ENCODE results near the gene ERGIC1.
A peak's percentile ranks its signal among the peaks of the same experiment; 100 is the strongest.

Gene ERGIC1

GRCh38 chr5:172942556-172942955 is 108.5 kb downstream of the ERGIC1 start:
- TF ChIP-seq CTCF (IDR thresholded peaks at IDR 0.05), result no peak
- Mint-ChIP-seq H3K27ac (peak overlapping the region; percentile 93), H3K4me1 (peaks cover 52% of the 10 kb centered on the region), H3K27me3 (ENCODE audit: low read depth, poor library complexity) (no peaks in the 10 kb centered on the region), H3K9me3 (no peaks in the 10 kb centered on the region), H3K4me3 (no peak overlapping the region), H3K36me3 (ENCODE audit: low read depth) (peaks cover 43% of the 10 kb centered on the region)
- DNase-seq, result no peak

GRCh38 chr5:172943283-172943841 is 109.3 kb downstream of the ERGIC1 start:
- Mint-ChIP-seq H3K36me3 (ENCODE audit: low read depth) (peaks cover 42% of the 10 kb centered on the region), H3K27me3 (ENCODE audit: low read depth, poor library complexity) (no peaks in the 10 kb centered on the region), H3K4me3 (no peak overlapping the region), H3K27ac (peak overlapping the region; percentile 89), H3K9me3 (no peaks in the 10 kb centered on the region), H3K4me1 (peaks cover 52% of the 10 kb centered on the region)
- TF ChIP-seq CTCF (IDR thresholded peaks at IDR 0.05), result no peak
- peak; percentile 38 for DNase-seq

GRCh38 chr5:172943906-172944305 is 109.9 kb downstream of the ERGIC1 start:
- no peaks in the 10 kb centered on the region for H3K27me3 Mint-ChIP-seq (ENCODE audit: low read depth, poor library complexity)
- peaks cover 52% of the 10 kb centered on the region for H3K4me1 Mint-ChIP-seq
- H3K4me3 Mint-ChIP-seq, result no peak overlapping the region
- no peak for TF ChIP-seq CTCF (IDR thresholded peaks at IDR 0.05)
- peak overlapping the region; percentile 89 for H3K27ac Mint-ChIP-seq
- no peak for DNase-seq
- H3K9me3 Mint-ChIP-seq, result no peaks in the 10 kb centered on the region
- H3K36me3 Mint-ChIP-seq (ENCODE audit: low read depth), result peaks cover 42% of the 10 kb centered on the region

GRCh38 chr5:172944741-172945140 is 110.7 kb downstream of the ERGIC1 start:
- H3K27ac Mint-ChIP-seq, result peak overlapping the region; percentile 44
- H3K27me3 Mint-ChIP-seq (ENCODE audit: low read depth, poor library complexity), result no peaks in the 10 kb centered on the region
- no peak for DNase-seq
- H3K4me1 Mint-ChIP-seq, result peaks cover 44% of the 10 kb centered on the region
- no peaks in the 10 kb centered on the region for H3K9me3 Mint-ChIP-seq
- TF ChIP-seq CTCF (IDR thresholded peaks at IDR 0.05), result no peak
- peaks cover 36% of the 10 kb centered on the region for H3K36me3 Mint-ChIP-seq (ENCODE audit: low read depth)
- H3K4me3 Mint-ChIP-seq, result no peak overlapping the region

- Mint-ChIP-seq H3K4me1 (peaks cover 40% of the 10 kb centered on the region), H3K27me3 (ENCODE audit: low read depth, poor library complexity) (no peaks in the 10 kb centered on the region), H3K27ac (no peak overlapping the region), H3K9me3 (no peaks in the 10 kb centered on the region), H3K4me3 (no peak overlapping the region), H3K36me3 (ENCODE audit: low read depth) (peaks cover 35% of the 10 kb centered on the region)
- no peak for DNase-seq
- no peak for TF ChIP-seq CTCF (IDR thresholded peaks at IDR 0.05)
Measured at GRCh38 chr5:172945151-172945550, 111.1 kb downstream of the ERGIC1 start.

- TF ChIP-seq CTCF (IDR thresholded peaks at IDR 0.05), result no peak
- peak overlapping the region; percentile 64 for H3K27ac Mint-ChIP-seq
- H3K27me3 Mint-ChIP-seq (ENCODE audit: low read depth, poor library complexity), result no peaks in the 10 kb centered on the region
- peaks cover 39% of the 10 kb centered on the region for H3K36me3 Mint-ChIP-seq (ENCODE audit: low read depth)
- peaks cover 36% of the 10 kb centered on the region for H3K4me1 Mint-ChIP-seq
- no peaks in the 10 kb centered on the region for H3K9me3 Mint-ChIP-seq
- no peak overlapping the region for H3K4me3 Mint-ChIP-seq
- no peak for DNase-seq
Measured at GRCh38 chr5:172946146-172946545, 112.1 kb downstream of the ERGIC1 start.

Data from nephron progenitor cell (in vitro differentiated cells).